ENCODE results near the gene CLDN25.
"Not testable (repeated sequence)": the region's sequence is repeated elsewhere in the genome, so short reads cannot be mapped to it uniquely, and the experiment has no call there.

The CLDN25 gene

DNA sequence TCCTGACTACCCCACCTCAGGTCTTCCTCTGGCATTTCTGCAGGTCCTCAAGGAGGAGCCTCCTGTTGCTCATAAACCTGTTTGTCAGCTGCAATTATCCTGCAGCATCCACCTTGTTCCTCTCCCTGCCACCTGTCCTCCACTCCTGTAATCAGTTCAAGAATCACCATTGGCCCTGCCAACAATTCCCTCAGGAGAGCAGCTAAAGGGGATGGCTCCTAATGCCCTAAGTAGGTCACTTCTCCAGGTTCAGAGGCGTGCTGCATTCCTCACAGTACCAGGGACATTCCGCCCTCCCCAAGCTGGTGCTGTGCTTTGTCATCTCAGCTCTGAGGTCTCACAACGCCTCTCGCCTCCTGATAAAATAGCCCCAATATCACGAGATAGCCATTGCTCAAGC, 2.1 kb downstream of the CLDN25 start:
- Histone ChIP-seq H3K4me2 (no peak overlapping the region), H3K9ac (no peak overlapping the region), H4K20me1 (ENCODE audit: insufficient read depth) (no peaks in the 10 kb centered on the region), H3K27ac (no peak overlapping the region), H3K4me3 (IDR thresholded peaks at IDR 0.05; ENCODE audit: insufficient read depth, low read depth, low read length) (no peak overlapping the region), H3K79me2 (ENCODE audit: insufficient read depth, low read depth) (no peaks in the 10 kb centered on the region), H3K27me3 (ENCODE audit: insufficient read depth, low read depth) (no peaks in the 10 kb centered on the region), H3K4me1 (ENCODE audit: low read depth, poor library complexity, severe bottlenecking) (no peaks in the 10 kb centered on the region), H3K36me3 (ENCODE audit: insufficient read depth) (no peaks in the 10 kb centered on the region), H2AFZ (ENCODE audit: low read depth) (no peak overlapping the region)
- no peak for TF ChIP-seq CTCF (conservative IDR thresholded peaks at IDR 0.05; ENCODE audit: low read depth, low read length)

GRCh38 chr11:113782134-113782533, 2.5 kb downstream of the CLDN25 start:
- Histone ChIP-seq H3K4me1 (ENCODE audit: low read depth, poor library complexity, severe bottlenecking) (no peaks in the 10 kb centered on the region), H3K27me3 (ENCODE audit: insufficient read depth, low read depth) (no peaks in the 10 kb centered on the region), H3K79me2 (ENCODE audit: insufficient read depth, low read depth) (no peaks in the 10 kb centered on the region), H3K4me3 (IDR thresholded peaks at IDR 0.05; ENCODE audit: insufficient read depth, low read depth, low read length) (no peak overlapping the region), H3K36me3 (ENCODE audit: insufficient read depth) (no peaks in the 10 kb centered on the region), H3K9ac (no peak overlapping the region), H3K27ac (no peak overlapping the region), H3K4me2 (no peak overlapping the region), H4K20me1 (ENCODE audit: insufficient read depth) (no peaks in the 10 kb centered on the region), H2AFZ (ENCODE audit: low read depth) (no peak overlapping the region)
- no peak for TF ChIP-seq CTCF (conservative IDR thresholded peaks at IDR 0.05; ENCODE audit: low read depth, low read length)

- H3K36me3 ChIP-seq (ENCODE audit: insufficient read depth); H3K4me3 ChIP-seq (IDR thresholded peaks at IDR 0.05; ENCODE audit: insufficient read depth, low read depth, low read length); H3K4me1 ChIP-seq (ENCODE audit: low read depth, poor library complexity, severe bottlenecking): not testable (repeated sequence)
Measured at GRCh38 chr11:113789016-113789415, 9.4 kb downstream of the CLDN25 start.

DNA sequence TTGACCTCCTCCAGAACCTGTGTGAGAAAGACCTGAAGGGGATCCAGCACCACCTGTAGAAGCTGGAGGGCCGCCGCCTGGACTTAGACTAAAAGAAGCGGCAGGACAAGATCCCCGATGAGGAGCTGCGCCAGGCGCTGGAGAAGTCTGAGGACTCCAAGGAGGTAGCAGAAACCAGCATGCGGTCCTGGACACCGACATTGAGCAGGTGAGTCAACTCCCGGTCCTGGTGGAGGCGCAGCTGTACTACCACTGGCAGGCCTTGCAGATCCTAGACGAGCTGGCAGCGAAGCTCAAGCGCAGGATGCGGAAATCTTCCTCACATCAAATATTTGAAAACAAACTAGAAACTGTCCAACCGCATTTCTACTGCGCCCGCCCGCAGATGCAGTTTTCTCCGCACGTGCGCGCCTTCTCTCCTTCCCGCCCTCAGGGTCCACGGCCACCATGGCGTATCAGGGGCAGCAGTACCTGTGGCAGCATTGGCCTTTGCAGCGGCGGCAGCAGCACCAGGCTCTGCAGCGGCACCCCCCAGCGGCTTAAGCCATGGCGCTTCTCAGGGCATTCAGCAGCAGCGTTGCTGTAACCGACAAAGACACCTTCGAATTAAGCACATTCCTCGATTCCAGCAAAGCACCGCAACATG, 10.2 kb downstream of the CLDN25 start:
- no peak for TF ChIP-seq CTCF (conservative IDR thresholded peaks at IDR 0.05; ENCODE audit: low read depth, low read length)
- H3K9ac ChIP-seq, result no peak overlapping the region
- H2AFZ ChIP-seq (ENCODE audit: low read depth), result no peak overlapping the region
- H3K4me2 ChIP-seq, result no peak overlapping the region
- H3K36me3 ChIP-seq (ENCODE audit: insufficient read depth), result no peaks in the 10 kb centered on the region
- H3K27me3 ChIP-seq (ENCODE audit: insufficient read depth, low read depth), result no peaks in the 10 kb centered on the region
- H3K4me1 ChIP-seq (ENCODE audit: low read depth, poor library complexity, severe bottlenecking), result no peaks in the 10 kb centered on the region
- no peaks in the 10 kb centered on the region for H3K79me2 ChIP-seq (ENCODE audit: insufficient read depth, low read depth)
- H4K20me1 ChIP-seq (ENCODE audit: insufficient read depth), result no peaks in the 10 kb centered on the region
- H3K4me3 ChIP-seq (IDR thresholded peaks at IDR 0.05; ENCODE audit: insufficient read depth, low read depth, low read length), result no peak overlapping the region
- H3K27ac ChIP-seq, result no peak overlapping the region

More at GRCh38 chr11:113789016-113789415, 9.4 kb downstream of the CLDN25 start:
- H3K4me2 ChIP-seq; H4K20me1 ChIP-seq (ENCODE audit: insufficient read depth); H3K79me2 ChIP-seq (ENCODE audit: insufficient read depth, low read depth); H3K27ac ChIP-seq; H3K27me3 ChIP-seq (ENCODE audit: insufficient read depth, low read depth); H3K9ac ChIP-seq; H2AFZ ChIP-seq (ENCODE audit: low read depth): not testable (repeated sequence)

DNA sequence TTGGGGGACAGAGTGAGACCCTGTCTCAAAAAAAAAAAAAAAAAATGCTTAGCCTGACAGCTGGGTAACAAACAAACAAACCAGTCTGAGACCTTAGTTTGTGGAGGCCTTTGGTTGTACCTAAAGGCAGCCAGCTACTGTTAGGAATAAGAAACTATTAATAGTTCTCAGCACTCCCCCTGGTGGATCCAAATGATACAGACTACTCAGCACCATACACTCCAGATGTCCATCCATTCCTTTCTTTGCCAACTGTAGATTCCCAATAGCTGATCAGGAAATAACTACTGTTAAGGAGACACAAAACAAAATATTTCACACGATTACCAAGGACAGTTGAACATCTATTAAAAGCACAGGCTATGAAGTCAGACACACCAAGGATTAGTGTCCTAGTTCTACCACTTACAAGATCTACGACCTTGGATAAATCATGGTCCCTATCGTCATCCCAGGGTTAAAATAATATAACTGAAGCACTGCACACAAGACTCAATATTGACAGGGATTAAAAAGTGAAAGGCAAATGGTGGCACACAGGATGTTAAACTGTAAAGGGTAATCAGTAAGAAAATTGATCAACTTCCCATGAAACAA, 17.2 kb downstream of the CLDN25 start:
- Histone ChIP-seq H3K79me2 (ENCODE audit: insufficient read depth, low read depth) (no peaks in the 10 kb centered on the region), H3K27me3 (ENCODE audit: insufficient read depth, low read depth) (no peaks in the 10 kb centered on the region), H3K4me3 (IDR thresholded peaks at IDR 0.05; ENCODE audit: insufficient read depth, low read depth, low read length) (no peak overlapping the region), H3K9ac (no peak overlapping the region), H3K27ac (no peak overlapping the region), H3K36me3 (ENCODE audit: insufficient read depth) (no peaks in the 10 kb centered on the region), H2AFZ (ENCODE audit: low read depth) (no peak overlapping the region), H3K4me2 (no peak overlapping the region), H4K20me1 (ENCODE audit: insufficient read depth) (no peaks in the 10 kb centered on the region), H3K4me1 (ENCODE audit: low read depth, poor library complexity, severe bottlenecking) (no peaks in the 10 kb centered on the region)
- TF ChIP-seq CTCF (conservative IDR thresholded peaks at IDR 0.05; ENCODE audit: low read depth, low read length), result peak; percentile 58
